Retina (tissue), 1 donor: ENCODE results near the gene AQP12A.
A peak's percentile ranks its signal among the peaks of the same experiment; 100 is the strongest.
"Not testable (repeated sequence)": the region's sequence is repeated elsewhere in the genome, so short reads cannot be mapped to it uniquely, and the experiment has no call there.

Experiments
- DNase-seq: peaks from one replicate; pipeline ENCODE4 v3.0.0-alpha.2; 2016

Gene AQP12A

GRCh38 chr2:240663546-240664190, 28.0 kb upstream of the AQP12A start:
- no peak for DNase-seq

- DNase-seq: no peak
These were observed 27.0 kb upstream of the AQP12A start for GRCh38 chr2:240664622-240665021.

- no peak for DNase-seq
These were observed 21.3 kb upstream of the AQP12A start for GRCh38 chr2:240670402-240670801.

- DNase-seq: no peak
These were observed 20.7 kb upstream of the AQP12A start for GRCh38 chr2:240670950-240671349.

GRCh38 chr2:240672076-240672700, 19.5 kb upstream of the AQP12A start:
- DNase-seq: peak; percentile 37

GRCh38 chr2:240672701-240673190, 18.9 kb upstream of the AQP12A start:
- DNase-seq: no peak

- DNase-seq: peak; percentile 15
These were observed 17.0 kb upstream of the AQP12A start for GRCh38 chr2:240674461-240675184.

GRCh38 chr2:240675345-240675744, 16.3 kb upstream of the AQP12A start:
- not testable (repeated sequence) for DNase-seq

GRCh38 chr2:240678043-240678442, 13.6 kb upstream of the AQP12A start:
- not testable (repeated sequence) for DNase-seq

GRCh38 chr2:240678909-240679308, 12.8 kb upstream of the AQP12A start:
- not testable (repeated sequence) for DNase-seq

GRCh38 chr2:240680185-240680584, 11.5 kb upstream of the AQP12A start:
- DNase-seq: not testable (repeated sequence)

- DNase-seq: not testable (repeated sequence)
These were observed 9.0 kb upstream of the AQP12A start, which contains the start of gene AQP12B for GRCh38 chr2:240682431-240683224. AQP12B (minus strand) TSS chr2:240682885; CDS start chr2:240682837, 48 bp downstream.

GRCh38 chr2:240683329-240683979, 8.2 kb upstream of the AQP12A start:
- not testable (repeated sequence) for DNase-seq

GRCh38 chr2:240683980-240684728, 7.5 kb upstream of the AQP12A start:
- not testable (repeated sequence) for DNase-seq

GRCh38 chr2:240685771-240686371, 5.8 kb upstream of the AQP12A start:
- DNase-seq: no peak

- no peak for DNase-seq
These were observed 5.2 kb upstream of the AQP12A start for GRCh38 chr2:240686460-240686859.

- no peak for DNase-seq
These were observed 4.5 kb upstream of the AQP12A start for GRCh38 chr2:240687045-240687740.

- DNase-seq: no peak
These were observed 3.7 kb upstream of the AQP12A start for GRCh38 chr2:240687741-240688552.

GRCh38 chr2:240688553-240688919, 3.1 kb upstream of the AQP12A start:
- no peak for DNase-seq

GRCh38 chr2:240689975-240690374, 1.7 kb upstream of the AQP12A start:
- no peak for DNase-seq
